A673 (cell line): ENCODE results near the gene PTGER1. TPM values are rescaled to one million over a fixed set of nuclear protein-coding genes. Genes with fewer than 3 reads are reported as not detected.

Experiments used
- Bru-seq: library from RNA; stranded (reverse); fragments of 400-500 nt; gene quantifications from one replicate; lab custom pipeline; 2021; lab: Mats Ljungman, UMichigan
- BruChase-seq, 2 experiments: library from RNA; stranded (reverse); fragments of 400-500 nt; gene quantifications; one replicate each; lab custom pipeline; 2021; lab: Mats Ljungman, UMichigan
- BruUV-seq: library from RNA; stranded (reverse); fragments of 400-500 nt; replicated peaks from 2 replicates; lab custom pipeline; 2021; lab: Mats Ljungman, UMichigan
- CTCF ChIA-PET: fragments of 300-600 bp; sonication (Branson Sonifier 250); formaldehyde crosslinking; loops from one replicate; lab custom pipeline; 2022; ENCODE audit warnings: antibody characterized with exemption; lab: Charles Lee
- POLR2A ChIA-PET: fragments of 300-600 bp; sonication (Branson Sonifier 250); formaldehyde crosslinking; loops from one replicate; lab custom pipeline; 2022; ENCODE audit warnings: antibody characterized with exemption; ENCODE audit not compliant: low non-redundant PET; lab: Charles Lee
- DNase-seq: peaks from one replicate; pipeline ENCODE4 v3.0.0-alpha.2; 2015; ENCODE audit warnings: low spot score
- H3K27ac ChIP-seq: fragments of 200-600 bp; sonication (generic); 2 replicates; pipeline ENCODE4 v1.5.1; 2016; ENCODE audit warnings: mixed run types, low read depth, mild to moderate bottlenecking, mixed read lengths, antibody characterized with exemption, low read length; ENCODE audit not compliant: poor library complexity, severe bottlenecking
- H3K27me3 ChIP-seq: fragments of 200-600 bp; sonication (generic); replicated peaks from 2 replicates; pipeline ENCODE4 v1.6.1; 2017; ENCODE audit warnings: mixed run types, low read depth, mild to moderate bottlenecking, mixed read lengths, antibody characterized with exemption, low read length; ENCODE audit not compliant: insufficient read depth, poor library complexity
- H3K36me3 ChIP-seq: fragments of 200-600 bp; sonication (generic); 2 replicates; pipeline ENCODE4 v1.6.1; 2016; ENCODE audit warnings: mixed run types, mild to moderate bottlenecking, mixed read lengths, antibody characterized with exemption, low read length; ENCODE audit not compliant: insufficient read depth, poor library complexity, severe bottlenecking
- H3K4me1 ChIP-seq: fragments of 200-600 bp; sonication (generic); 2 replicates; pipeline ENCODE4 v1.6.1; 2017; ENCODE audit warnings: mixed run types, mild to moderate bottlenecking, mixed read lengths, antibody characterized with exemption, low read length; ENCODE audit not compliant: insufficient read depth, poor library complexity, severe bottlenecking
- H3K4me3 ChIP-seq: fragments of 200-600 bp; sonication (generic); 2 replicates; pipeline ENCODE4 v1.5.1; 2016; ENCODE audit warnings: low read depth, mixed run types, mild to moderate bottlenecking, mixed read lengths, low read length; ENCODE audit not compliant: poor library complexity, severe bottlenecking
- H3K9me3 ChIP-seq: fragments of 200-600 bp; sonication (generic); 2 replicates; pipeline ENCODE4 v1.6.1; 2016; ENCODE audit warnings: mixed run types, low read depth, mild to moderate bottlenecking, mixed read lengths, antibody characterized with exemption, low read length; ENCODE audit not compliant: poor library complexity, severe bottlenecking
- CTCF ChIP-seq: fragments of 300-800, 200-600 bp; sonication (generic); conservative IDR thresholded peaks from 2 replicates; pipeline ENCODE4 v1.5.1; 2017; ENCODE audit warnings: low read depth, mild to moderate bottlenecking, antibody characterized with exemption, low read length, moderate library complexity, mixed read lengths
- EZH2 ChIP-seq: fragments of 200-600 bp; sonication (generic); IDR thresholded peaks from 2 replicates; pipeline ENCODE4 v1.6.1; 2017; ENCODE audit warnings: borderline replicate concordance, low read depth, mild to moderate bottlenecking, mixed read lengths, antibody characterized with exemption, low read length; ENCODE audit not compliant: poor library complexity, severe bottlenecking
- intact Hi-C: fragments of 100-400 bp; cut with micrococcal nuclease; formaldehyde crosslinking; loops from one replicate; pipeline ENCODE4 v1.10.0; 2022; ENCODE audit not compliant: unreplicated experiment
- long read RNA-seq: library from polyadenylated mRNA; stranded (forward); transcript quantifications from one replicate; pipeline ENCODE4 v2.0.0, GENCODE V29; 2022
- total RNA-seq: library from RNA; stranded (reverse); gene quantifications from 2 replicates; pipeline ENCODE4 v1.2.3, GENCODE V29; 2021

Gene PTGER1
- total RNA-seq: 0.72 TPM in 1 of 2 replicates, not detected in the other
- Bru-seq, nascent RNA: not detected
- BruChase-seq, experiment 1, labeled RNA remaining after a 2-hour chase: percentile 30 among the genes with signal in this experiment
- BruChase-seq, experiment 2, labeled RNA remaining after a 6-hour chase: percentile 32 among the genes with signal in this experiment
- long read RNA-seq, partial matches to known transcripts: 0 of 1 reads
- long read RNA-seq, other reads (novel, unspliced or antisense): 1 of 1 reads

- Histone ChIP-seq H3K4me3 (no peak within 1 kb of the TSS), H3K4me1 (peaks cover 37% of the 10 kb centered on the region), H3K27ac (peak within 1 kb of the TSS; percentile 74), H3K27me3 (no peaks in the 10 kb centered on the region), H3K9me3 (no peaks in the 10 kb centered on the region), H3K36me3 (peaks cover 12% of the 10 kb centered on the region)
- BruUV-seq: no TSS peak
- peak; percentile 57 for DNase-seq
- ChIA-PET CTCF (interaction anchor here (0.6 kb wide), 1 partner anchor 63 kb away, joined by 3 read pairs; no protein-coding TSS in a partner anchor), POLR2A (no interaction called here)
- intact Hi-C loops: loop anchor here (5.0 kb wide), 1 partner anchor 113 kb away; no protein-coding TSS in a partner anchor
- TF ChIP-seq EZH2: no peak
- peak; percentile 57 for TF ChIP-seq CTCF
Measured at GRCh38 chr19:14475251-14476073, at the start of gene PTGER1. PTGER1 (minus strand) TSS chr19:14475354; CDS start chr19:14474320, 1,034 bp downstream.

GRCh38 chr19:14520543-14520942 lies 45.4 kb upstream of the PTGER1 start:
- CTCF ChIA-PET: no interaction called here
- Histone ChIP-seq H3K4me1 (peaks cover 19% of the 10 kb centered on the region), H3K4me3 (no peak overlapping the region), H3K9me3 (no peaks in the 10 kb centered on the region), H3K36me3 (peaks cover 12% of the 10 kb centered on the region), H3K27ac (no peak overlapping the region), H3K27me3 (no peaks in the 10 kb centered on the region)
- intact Hi-C loops: no loop called here
- no peak for DNase-seq
- TF ChIP-seq CTCF (no peak), EZH2 (no peak)
- no TSS peak for BruUV-seq
- POLR2A ChIA-PET: no interaction called here

- TF ChIP-seq CTCF (no peak), EZH2 (no peak)
- H3K36me3 ChIP-seq: peaks cover 19% of the 10 kb centered on the region
- DNase-seq: no peak
- H3K27ac ChIP-seq: peak overlapping the region; percentile 98
- H3K4me1 ChIP-seq: peaks cover 19% of the 10 kb centered on the region
- no peaks in the 10 kb centered on the region for H3K27me3 ChIP-seq
- H3K9me3 ChIP-seq: no peaks in the 10 kb centered on the region
- ChIA-PET POLR2A (no interaction called here), CTCF (no interaction called here)
- no peak overlapping the region for H3K4me3 ChIP-seq
- no TSS peak for BruUV-seq
- intact Hi-C loops: no loop called here
Measured at GRCh38 chr19:14519860-14520407, 44.8 kb upstream of the PTGER1 start.
